Measurements from ENCODE around the gene PRRC2A. TPM values are rescaled to one million over a fixed set of nuclear protein-coding genes. Genes with fewer than 3 reads are reported as not detected.
A peak's percentile ranks its signal among the peaks of the same experiment; 100 is the strongest.

PRRC2A gene
- total RNA-seq, 2 donors from 2014 or later = 119 to 133 TPM

GRCh38 chr6:31639449-31639861, 18.9 kb downstream of the PRRC2A start:
- intact Hi-C loops (cut with DNase I) = no loop called here
- DNase-seq (ENCODE audit: low spot score) = peak; percentile 66

GRCh38 chr6:31640612-31641011, 20.1 kb downstream of the PRRC2A start:
- intact Hi-C loops (cut with DNase I) = no loop called here
- peak; percentile 66 for DNase-seq (ENCODE audit: low spot score)

- DNase-seq (ENCODE audit: low spot score) = no peak
- intact Hi-C loops (cut with DNase I) = no loop called here
Measured at GRCh38 chr6:31641370-31641769, 20.9 kb downstream of the PRRC2A start.

GRCh38 chr6:31642798-31643570, 22.5 kb downstream of the PRRC2A start:
- intact Hi-C loops (cut with DNase I) = no loop called here

DNA sequence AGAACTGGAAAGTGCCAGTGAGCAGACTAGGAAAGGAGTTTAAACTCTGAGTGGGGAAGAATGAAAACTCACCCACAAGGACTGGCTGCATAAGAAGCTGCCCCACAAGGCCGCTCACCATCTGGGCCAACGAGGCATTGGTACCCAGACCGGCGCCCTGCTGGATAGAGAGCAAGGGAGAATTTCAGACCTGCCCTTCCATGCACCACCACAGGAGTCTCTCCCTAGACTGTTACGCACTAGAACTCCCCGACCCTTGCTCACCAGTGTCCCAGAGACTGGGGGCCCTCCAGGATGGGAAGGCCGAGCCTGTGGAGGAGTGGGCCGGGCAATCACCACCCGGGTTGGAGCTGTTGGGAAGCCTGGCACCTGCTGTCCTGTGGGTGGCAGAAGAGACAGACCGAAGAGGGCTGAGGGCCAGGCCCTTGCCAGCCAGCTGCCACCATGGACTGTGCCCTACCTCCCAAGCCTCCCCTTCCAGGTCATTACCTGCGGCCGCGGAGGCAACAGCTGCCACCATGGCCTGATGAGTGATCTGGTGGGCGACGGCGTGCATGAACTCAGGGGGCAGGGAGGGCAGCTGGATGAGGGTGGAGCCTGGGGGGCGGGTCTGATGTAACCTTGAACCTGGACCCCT, 23.4 kb downstream of the PRRC2A start:
- DNase-seq (ENCODE audit: low spot score) = no peak
- intact Hi-C loops (cut with DNase I) = no loop called here

More at GRCh38 chr6:31642798-31643570, 22.5 kb downstream of the PRRC2A start:
- no peak for DNase-seq (ENCODE audit: low spot score)

DNA sequence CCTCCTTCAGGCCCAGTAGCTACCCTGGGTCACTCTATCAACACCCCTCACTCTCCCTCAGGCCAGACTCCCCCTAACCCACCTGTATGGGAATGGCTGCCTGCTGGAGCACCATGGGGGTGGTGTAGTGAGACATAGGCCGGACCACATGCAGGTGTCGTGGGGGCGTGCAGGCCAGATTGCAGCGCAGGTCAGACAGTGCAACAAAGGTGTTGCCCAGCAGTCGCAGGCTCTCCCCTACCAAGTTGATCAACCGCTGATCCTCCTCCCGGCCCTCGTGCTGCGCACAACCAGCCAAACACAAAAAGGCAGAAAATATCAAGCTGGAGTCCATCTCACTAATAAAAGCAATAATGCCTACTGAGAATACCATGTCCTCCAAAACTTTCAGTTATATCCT, 24.8 kb downstream of the PRRC2A start:
- no peak for DNase-seq (ENCODE audit: low spot score)
- intact Hi-C loops (cut with DNase I) = no loop called here

GRCh38 chr6:31651602-31652191, 31.2 kb downstream of the PRRC2A start:
- intact Hi-C loops (cut with DNase I) = no loop called here
- DNase-seq (ENCODE audit: low spot score) = peak; percentile 92

- DNase-seq (ENCODE audit: low spot score) = peak; percentile 94
- intact Hi-C loops (cut with DNase I) = no loop called here
Measured at GRCh38 chr6:31652925-31653724, 32.6 kb downstream of the PRRC2A start.

GRCh38 chr6:31654574-31655348, 34.2 kb downstream of the PRRC2A start:
- intact Hi-C loops (cut with DNase I) = no loop called here
- no peak for DNase-seq (ENCODE audit: low spot score)

- no peak for DNase-seq (ENCODE audit: low spot score)
- intact Hi-C loops (cut with DNase I) = no loop called here
Measured at GRCh38 chr6:31655349-31656237, 35.1 kb downstream of the PRRC2A start, which contains the start of gene APOM. Gene APOM, plus strand, starts transcription at chr6:31655894. Its CDS starts 73 bp downstream, at chr6:31655967.

DNA sequence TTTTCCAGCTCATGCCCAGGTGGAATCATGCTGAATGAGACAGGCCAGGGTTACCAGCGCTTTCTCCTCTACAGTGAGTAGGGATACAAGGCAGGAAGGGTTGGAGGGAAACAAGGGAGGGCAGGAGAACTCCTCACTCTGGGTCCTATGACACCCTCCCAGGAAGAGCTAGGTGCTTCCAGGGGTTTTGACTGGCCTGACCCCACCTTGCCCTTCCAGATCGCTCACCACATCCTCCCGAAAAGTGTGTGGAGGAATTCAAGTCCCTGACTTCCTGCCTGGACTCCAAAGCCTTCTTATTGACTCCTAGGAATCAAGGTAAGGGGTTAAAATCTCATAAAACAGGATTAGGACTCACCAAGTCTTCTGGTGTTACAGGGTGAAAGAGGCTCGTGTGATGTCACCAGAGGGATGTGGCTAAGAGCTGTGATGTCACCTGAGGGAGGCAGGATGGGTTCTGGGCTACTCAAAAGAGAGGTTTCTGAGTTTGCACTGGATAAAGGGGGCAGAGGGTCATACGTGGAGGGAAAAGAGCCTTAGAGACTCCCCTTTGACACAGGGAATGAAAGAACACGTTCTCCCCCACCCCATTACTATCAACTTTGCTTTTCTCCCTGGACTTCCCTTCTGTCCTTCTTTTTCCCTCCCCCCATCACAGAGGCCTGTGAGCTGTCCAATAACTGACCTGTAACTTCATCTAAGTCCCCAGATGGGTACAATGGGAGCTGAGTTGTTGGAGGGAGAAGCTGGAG, 37.1 kb downstream of the PRRC2A start:
- DNase-seq (ENCODE audit: low spot score) = no peak
- intact Hi-C loops (cut with DNase I) = no loop called here

GRCh38 chr6:31658158-31658688, 37.7 kb downstream of the PRRC2A start:
- no peak for DNase-seq (ENCODE audit: low spot score)
- intact Hi-C loops (cut with DNase I) = no loop called here

- DNase-seq (ENCODE audit: low spot score) = no peak
- intact Hi-C loops (cut with DNase I) = no loop called here
Measured at GRCh38 chr6:31658983-31659648, 38.6 kb downstream of the PRRC2A start.

DNA sequence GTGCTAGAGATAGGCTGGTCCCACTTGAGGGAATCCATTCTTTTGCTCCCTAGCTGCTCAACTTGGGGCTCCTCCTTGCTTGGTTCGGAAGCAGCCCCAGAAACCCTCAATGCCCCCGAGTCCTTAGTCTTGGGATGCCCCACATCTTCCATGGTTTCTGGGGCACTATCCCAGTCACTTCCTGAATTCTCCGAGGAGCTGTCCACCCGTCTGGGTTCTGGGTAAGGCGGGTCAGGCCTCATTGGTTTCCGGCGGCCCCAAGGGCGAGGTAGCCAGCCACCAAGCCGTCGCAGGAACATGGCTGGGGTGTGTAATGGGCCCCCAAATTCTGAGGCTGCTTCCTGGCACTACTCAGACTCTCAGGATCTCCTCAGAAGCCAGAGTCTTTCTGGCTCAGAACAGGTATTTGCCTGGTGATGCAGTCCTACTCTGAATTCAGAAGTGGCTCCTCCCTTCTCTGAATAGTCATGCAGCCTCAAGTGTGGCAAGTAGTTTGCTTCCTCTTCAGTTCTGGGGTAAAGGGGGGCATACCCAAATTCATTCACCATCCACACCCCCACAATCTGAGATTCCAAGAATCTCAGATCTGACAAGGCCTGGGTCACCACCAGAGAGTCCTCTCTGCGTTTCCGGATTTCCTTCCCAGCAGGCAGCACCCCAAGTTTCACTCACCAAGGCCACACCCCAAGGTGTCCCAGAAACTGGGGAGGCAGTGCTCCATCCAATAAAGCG, 39.3 kb downstream of the PRRC2A start:
- intact Hi-C loops (cut with DNase I) = no loop called here
- no peak for DNase-seq (ENCODE audit: low spot score)

DNA sequence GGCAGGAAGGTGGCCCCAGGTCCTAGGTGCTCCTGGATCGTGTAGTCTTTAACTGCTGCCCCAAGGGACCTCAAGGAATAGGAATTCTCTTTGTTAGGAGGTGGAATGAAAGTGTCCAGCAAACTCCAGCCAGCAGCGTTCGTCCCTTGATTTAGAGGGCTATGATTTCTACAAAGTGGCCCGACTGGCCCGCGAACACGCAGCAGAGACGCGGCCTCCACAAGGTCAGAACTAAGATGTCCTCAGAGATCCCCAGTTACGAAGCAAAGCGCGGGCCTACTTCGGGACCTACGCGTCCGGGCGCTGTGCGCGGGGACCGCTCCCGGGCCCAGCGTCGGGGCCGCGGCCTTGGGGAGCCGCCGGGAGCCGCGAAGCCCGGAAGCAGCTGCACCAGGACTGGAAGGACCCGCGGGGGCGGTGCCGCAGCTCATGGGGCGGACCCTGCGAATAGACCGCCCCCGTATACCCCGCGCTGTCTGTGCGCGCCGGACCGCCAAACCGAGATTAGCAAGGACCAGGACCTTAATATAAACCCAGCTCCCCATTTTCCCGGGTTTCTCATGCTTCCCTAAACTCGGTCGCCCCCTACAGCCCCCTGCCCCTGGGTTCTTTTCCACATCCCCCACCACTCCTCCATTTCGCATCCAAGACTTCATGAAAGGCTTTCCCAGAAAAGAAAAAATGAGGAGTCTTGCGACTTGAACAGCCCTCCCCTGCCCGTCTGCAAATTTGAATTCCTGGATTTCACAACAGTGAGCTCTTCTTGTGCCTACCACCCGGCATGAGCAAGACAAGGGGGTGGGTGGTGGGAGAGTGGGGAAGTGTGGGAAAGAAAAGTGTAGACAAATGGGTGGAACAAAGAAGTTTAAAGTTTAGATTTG, 40.1 kb downstream of the PRRC2A start, which contains the start of gene C6orf47:
Gene C6orf47, minus strand, starts transcription at position 398 of the 881 bp plus-strand sequence. CDS start 831 bp downstream, outside the sequence.
- intact Hi-C loops (cut with DNase I) = no loop called here
- DNase-seq (ENCODE audit: low spot score) = peak; percentile 95
